SK-N-SH treated with all-trans-retinoic acid at 6 μM for 48 hours (cell line): ENCODE results near the gene SYNDIG1.

Experiments
- ARNTL ChIP-seq: fragments of 450-650 bp; formaldehyde crosslinking; IDR thresholded peaks from 2 replicates; pipeline ENCODE4 v1.5.0; 2020; ENCODE audit warnings: low read depth, mild to moderate bottlenecking, moderate library complexity, borderline replicate concordance
- CSDC2 ChIP-seq: fragments of 250-450 bp; sonication (Bioruptor Pico); IDR thresholded peaks from 2 replicates; pipeline ENCODE4 v1.5.0; 2020; ENCODE audit warnings: mild to moderate bottlenecking, moderate library complexity
- CSRNP3 ChIP-seq: fragments of 250-450 bp; sonication (Bioruptor Pico); IDR thresholded peaks from 2 replicates; pipeline ENCODE4 v1.5.1; 2021; ENCODE audit warnings: mild to moderate bottlenecking, moderate library complexity
- ISL1 ChIP-seq: fragments of 250-450 bp; sonication (Bioruptor Pico); IDR thresholded peaks from 2 replicates; pipeline ENCODE4 v2.1.2; 2022; ENCODE audit warnings: mild to moderate bottlenecking, moderate library complexity
- RARB ChIP-seq: fragments of 250-450 bp; sonication (Bioruptor Pico); IDR thresholded peaks from 2 replicates; pipeline ENCODE4 v1.8.0; 2021; ENCODE audit warnings: mild to moderate bottlenecking, moderate library complexity
- TCF4 ChIP-seq: fragments of 250-450 bp; sonication (Bioruptor Pico); IDR thresholded peaks from 2 replicates; pipeline ENCODE4 v1.8.0; 2021; ENCODE audit warnings: mild to moderate bottlenecking, moderate library complexity, borderline replicate concordance
- TOX ChIP-seq: fragments of 250-450 bp; sonication (Bioruptor Pico); IDR thresholded peaks from 2 replicates; pipeline ENCODE4 v1.8.0; 2021; ENCODE audit warnings: mild to moderate bottlenecking, moderate library complexity, borderline replicate concordance
- ZFP3 ChIP-seq: fragments of 250-450 bp; sonication (Bioruptor Pico); IDR thresholded peaks from 2 replicates; pipeline ENCODE4 v1.5.0; 2020; ENCODE audit warnings: mild to moderate bottlenecking, moderate library complexity
- ZFP30 ChIP-seq: fragments of 450-650 bp; formaldehyde crosslinking; IDR thresholded peaks from 2 replicates; pipeline ENCODE4 v1.5.0; 2022; ENCODE audit warnings: mild to moderate bottlenecking, moderate library complexity
- ZNF565 ChIP-seq: fragments of 450-650 bp; formaldehyde crosslinking; conservative IDR thresholded peaks from 2 replicates; pipeline ENCODE4 v1.5.0; 2020; ENCODE audit warnings: low read depth, mild to moderate bottlenecking, moderate library complexity
- ZNF8 ChIP-seq: fragments of 450-650 bp; formaldehyde crosslinking; IDR thresholded peaks from 2 replicates; pipeline ENCODE4 v1.5.0; 2020; ENCODE audit warnings: mild to moderate bottlenecking, moderate library complexity
- TF ChIP-seq, protein P1 (sequence below): fragments of 250-450 bp; sonication (Bioruptor Pico); IDR thresholded peaks from 2 replicates; pipeline ENCODE4 v1.5.1; 2020; ENCODE audit warnings: low read depth, mild to moderate bottlenecking, moderate library complexity
- TF ChIP-seq, protein P2 (sequence below): fragments of 250-450 bp; sonication (Bioruptor Pico); IDR thresholded peaks from 2 replicates; pipeline ENCODE4 v1.5.0; 2020; ENCODE audit warnings: mild to moderate bottlenecking, moderate library complexity
- TF ChIP-seq, protein P3 (sequence below): fragments of 250-450 bp; sonication (Bioruptor Pico); IDR thresholded peaks from 2 replicates; pipeline ENCODE4 v1.8.0; 2021; ENCODE audit warnings: low read depth, mild to moderate bottlenecking, moderate library complexity, borderline replicate concordance

DNA sequence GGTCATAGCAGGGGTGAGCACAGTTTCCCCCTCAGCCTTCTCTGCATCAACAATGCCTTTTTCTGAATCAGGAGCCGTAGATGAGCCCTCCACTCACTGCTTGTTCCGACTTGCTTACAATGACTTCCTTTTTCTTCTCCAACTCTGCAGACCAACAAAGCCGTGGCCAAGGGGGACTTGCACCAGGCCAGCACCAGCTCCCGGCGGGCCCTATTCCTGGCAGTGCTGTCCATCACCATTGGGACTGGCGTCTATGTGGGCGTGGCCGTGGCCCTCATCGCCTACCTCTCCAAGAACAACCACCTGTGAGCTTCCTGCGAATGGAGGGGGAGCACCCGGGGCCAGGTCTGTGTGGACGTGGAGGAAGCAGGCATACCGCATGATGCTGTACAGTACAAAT lies 195.8 kb downstream of the SYNDIG1 start:
- TF ChIP-seq, protein P1, sequence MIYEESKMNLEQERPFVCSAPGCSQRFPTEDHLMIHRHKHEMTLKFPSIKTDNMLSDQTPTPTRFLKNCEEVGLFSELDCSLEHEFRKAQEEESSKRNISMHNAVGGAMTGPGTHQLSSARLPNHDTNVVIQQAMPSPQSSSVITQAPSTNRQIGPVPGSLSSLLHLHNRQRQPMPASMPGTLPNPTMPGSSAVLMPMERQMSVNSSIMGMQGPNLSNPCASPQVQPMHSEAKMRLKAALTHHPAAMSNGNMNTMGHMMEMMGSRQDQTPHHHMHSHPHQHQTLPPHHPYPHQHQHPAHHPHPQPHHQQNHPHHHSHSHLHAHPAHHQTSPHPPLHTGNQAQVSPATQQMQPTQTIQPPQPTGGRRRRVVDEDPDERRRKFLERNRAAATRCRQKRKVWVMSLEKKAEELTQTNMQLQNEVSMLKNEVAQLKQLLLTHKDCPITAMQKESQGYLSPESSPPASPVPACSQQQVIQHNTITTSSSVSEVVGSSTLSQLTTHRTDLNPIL (CRISPR knock-in tag), result no peak
- TF ChIP-seq RARB (CRISPR knock-in tag) (no peak), CSDC2 (no peak), ZNF565 (CRISPR knock-in tag) (no peak), ZFP3 (CRISPR knock-in tag) (no peak), ARNTL (no peak), TCF4 (CRISPR knock-in tag) (no peak), ZFP30 (CRISPR knock-in tag) (no peak), ZNF8 (no peak), TOX (CRISPR knock-in tag) (no peak), CSRNP3 (CRISPR knock-in tag) (no peak), ISL1 (no peak)
- TF ChIP-seq, protein P2, sequence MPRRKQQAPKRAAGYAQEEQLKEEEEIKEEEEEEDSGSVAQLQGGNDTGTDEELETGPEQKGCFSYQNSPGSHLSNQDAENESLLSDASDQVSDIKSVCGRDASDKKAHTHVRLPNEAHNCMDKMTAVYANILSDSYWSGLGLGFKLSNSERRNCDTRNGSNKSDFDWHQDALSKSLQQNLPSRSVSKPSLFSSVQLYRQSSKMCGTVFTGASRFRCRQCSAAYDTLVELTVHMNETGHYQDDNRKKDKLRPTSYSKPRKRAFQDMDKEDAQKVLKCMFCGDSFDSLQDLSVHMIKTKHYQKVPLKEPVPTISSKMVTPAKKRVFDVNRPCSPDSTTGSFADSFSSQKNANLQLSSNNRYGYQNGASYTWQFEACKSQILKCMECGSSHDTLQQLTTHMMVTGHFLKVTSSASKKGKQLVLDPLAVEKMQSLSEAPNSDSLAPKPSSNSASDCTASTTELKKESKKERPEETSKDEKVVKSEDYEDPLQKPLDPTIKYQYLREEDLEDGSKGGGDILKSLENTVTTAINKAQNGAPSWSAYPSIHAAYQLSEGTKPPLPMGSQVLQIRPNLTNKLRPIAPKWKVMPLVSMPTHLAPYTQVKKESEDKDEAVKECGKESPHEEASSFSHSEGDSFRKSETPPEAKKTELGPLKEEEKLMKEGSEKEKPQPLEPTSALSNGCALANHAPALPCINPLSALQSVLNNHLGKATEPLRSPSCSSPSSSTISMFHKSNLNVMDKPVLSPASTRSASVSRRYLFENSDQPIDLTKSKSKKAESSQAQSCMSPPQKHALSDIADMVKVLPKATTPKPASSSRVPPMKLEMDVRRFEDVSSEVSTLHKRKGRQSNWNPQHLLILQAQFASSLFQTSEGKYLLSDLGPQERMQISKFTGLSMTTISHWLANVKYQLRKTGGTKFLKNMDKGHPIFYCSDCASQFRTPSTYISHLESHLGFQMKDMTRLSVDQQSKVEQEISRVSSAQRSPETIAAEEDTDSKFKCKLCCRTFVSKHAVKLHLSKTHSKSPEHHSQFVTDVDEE (CRISPR knock-in tag), result no peak
- TF ChIP-seq, protein P3, sequence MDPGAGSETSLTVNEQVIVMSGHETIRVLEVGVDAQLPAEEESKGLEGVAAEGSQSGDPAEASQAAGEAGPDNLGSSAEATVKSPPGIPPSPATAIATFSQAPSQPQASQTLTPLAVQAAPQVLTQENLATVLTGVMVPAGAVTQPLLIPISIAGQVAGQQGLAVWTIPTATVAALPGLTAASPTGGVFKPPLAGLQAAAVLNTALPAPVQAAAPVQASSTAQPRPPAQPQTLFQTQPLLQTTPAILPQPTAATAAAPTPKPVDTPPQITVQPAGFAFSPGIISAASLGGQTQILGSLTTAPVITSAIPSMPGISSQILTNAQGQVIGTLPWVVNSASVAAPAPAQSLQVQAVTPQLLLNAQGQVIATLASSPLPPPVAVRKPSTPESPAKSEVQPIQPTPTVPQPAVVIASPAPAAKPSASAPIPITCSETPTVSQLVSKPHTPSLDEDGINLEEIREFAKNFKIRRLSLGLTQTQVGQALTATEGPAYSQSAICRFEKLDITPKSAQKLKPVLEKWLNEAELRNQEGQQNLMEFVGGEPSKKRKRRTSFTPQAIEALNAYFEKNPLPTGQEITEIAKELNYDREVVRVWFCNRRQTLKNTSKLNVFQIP (CRISPR knock-in tag), result no peak
